HG02763 (cell line): ENCODE data around the gene ZSCAN30.

Experiments used
- ATAC-seq: cut with Tn5 transposase; IDR thresholded peaks from one replicate; pipeline ENCODE4 v1.9.1; 2021; ENCODE audit warnings: mild to moderate bottlenecking, moderate library complexity; ENCODE audit not compliant: unreplicated experiment

Gene ZSCAN30

GRCh38 chr18:35290094-35290735 is at the start of gene ZSCAN30:
Gene ZSCAN30, minus strand, starts transcription at chr18:35290229. Its CDS starts 25,877 bp downstream, at chr18:35264352.
- peak; percentile 94 for ATAC-seq

- no peak for ATAC-seq
Measured at GRCh38 chr18:35337286-35337685, 47.3 kb upstream of the ZSCAN30 start.

GRCh38 chr18:35335866-35336265 is 45.8 kb upstream of the ZSCAN30 start:
- no peak for ATAC-seq

GRCh38 chr18:35334821-35335220 is 44.8 kb upstream of the ZSCAN30 start:
- no peak for ATAC-seq

- no peak for ATAC-seq
Measured at GRCh38 chr18:35334212-35334611, 44.2 kb upstream of the ZSCAN30 start.

- no peak for ATAC-seq
Measured at GRCh38 chr18:35331367-35332087, 41.5 kb upstream of the ZSCAN30 start.

- ATAC-seq: no peak
Measured at GRCh38 chr18:35328868-35329267, 38.8 kb upstream of the ZSCAN30 start.

- no peak for ATAC-seq
Measured at GRCh38 chr18:35326695-35327387, 36.8 kb upstream of the ZSCAN30 start.

- ATAC-seq: no peak
Measured at GRCh38 chr18:35324926-35325655, 35.1 kb upstream of the ZSCAN30 start.

GRCh38 chr18:35322486-35323458 is 32.7 kb upstream of the ZSCAN30 start:
- ATAC-seq: no peak

- no peak for ATAC-seq
Measured at GRCh38 chr18:35311496-35311895, 21.5 kb upstream of the ZSCAN30 start.

- ATAC-seq: no peak
Measured at GRCh38 chr18:35306588-35307250, 16.7 kb upstream of the ZSCAN30 start.

GRCh38 chr18:35303610-35304009 is 13.6 kb upstream of the ZSCAN30 start:
- ATAC-seq: no peak

GRCh38 chr18:35296060-35296459 is 6.0 kb upstream of the ZSCAN30 start:
- no peak for ATAC-seq

- ATAC-seq: no peak
Measured at GRCh38 chr18:35291166-35291565, 1.1 kb upstream of the ZSCAN30 start.

GRCh38 chr18:35289727-35290093 is 319 bp downstream of the ZSCAN30 start:
- peak; percentile 36 for ATAC-seq

- no peak for ATAC-seq
Measured at GRCh38 chr18:35289293-35289692, 736 bp downstream of the ZSCAN30 start.

GRCh38 chr18:35284841-35285240 is 5.2 kb downstream of the ZSCAN30 start:
- ATAC-seq: no peak

- no peak for ATAC-seq
Measured at GRCh38 chr18:35283923-35284794, 5.9 kb downstream of the ZSCAN30 start.
